ENCODE results near the gene MKNK1.

Gene MKNK1

DNA sequence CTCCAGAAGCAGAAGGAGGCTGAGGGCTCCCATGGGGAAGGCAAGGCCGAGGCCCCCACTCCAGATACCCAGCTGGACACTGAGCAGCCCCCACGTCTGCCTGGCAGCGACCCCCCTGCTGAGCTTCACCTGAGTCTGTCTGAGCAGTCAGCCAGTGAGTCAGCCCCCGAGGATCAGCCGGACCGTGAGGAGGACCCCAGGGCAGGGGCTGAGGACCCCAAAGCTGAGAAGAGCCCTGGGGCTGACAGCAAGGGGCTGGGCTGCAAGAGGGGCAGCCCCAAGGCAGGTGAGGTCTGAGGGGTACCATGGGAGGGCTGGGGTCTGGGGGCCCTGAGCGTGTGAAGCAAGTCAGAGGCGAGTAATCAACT, 93.1 kb downstream of the MKNK1 start:
- H3K4me3 ChIP-seq (ENCODE audit: low read depth, low read length), result no peak overlapping the region
- TF ChIP-seq, protein P1, sequence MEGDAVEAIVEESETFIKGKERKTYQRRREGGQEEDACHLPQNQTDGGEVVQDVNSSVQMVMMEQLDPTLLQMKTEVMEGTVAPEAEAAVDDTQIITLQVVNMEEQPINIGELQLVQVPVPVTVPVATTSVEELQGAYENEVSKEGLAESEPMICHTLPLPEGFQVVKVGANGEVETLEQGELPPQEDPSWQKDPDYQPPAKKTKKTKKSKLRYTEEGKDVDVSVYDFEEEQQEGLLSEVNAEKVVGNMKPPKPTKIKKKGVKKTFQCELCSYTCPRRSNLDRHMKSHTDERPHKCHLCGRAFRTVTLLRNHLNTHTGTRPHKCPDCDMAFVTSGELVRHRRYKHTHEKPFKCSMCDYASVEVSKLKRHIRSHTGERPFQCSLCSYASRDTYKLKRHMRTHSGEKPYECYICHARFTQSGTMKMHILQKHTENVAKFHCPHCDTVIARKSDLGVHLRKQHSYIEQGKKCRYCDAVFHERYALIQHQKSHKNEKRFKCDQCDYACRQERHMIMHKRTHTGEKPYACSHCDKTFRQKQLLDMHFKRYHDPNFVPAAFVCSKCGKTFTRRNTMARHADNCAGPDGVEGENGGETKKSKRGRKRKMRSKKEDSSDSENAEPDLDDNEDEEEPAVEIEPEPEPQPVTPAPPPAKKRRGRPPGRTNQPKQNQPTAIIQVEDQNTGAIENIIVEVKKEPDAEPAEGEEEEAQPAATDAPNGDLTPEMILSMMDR (conservative IDR thresholded peaks at IDR 0.05; ENCODE audit: low read depth, low read length), result no peak
- no peak for DNase-seq (ENCODE audit: low read depth)

DNA sequence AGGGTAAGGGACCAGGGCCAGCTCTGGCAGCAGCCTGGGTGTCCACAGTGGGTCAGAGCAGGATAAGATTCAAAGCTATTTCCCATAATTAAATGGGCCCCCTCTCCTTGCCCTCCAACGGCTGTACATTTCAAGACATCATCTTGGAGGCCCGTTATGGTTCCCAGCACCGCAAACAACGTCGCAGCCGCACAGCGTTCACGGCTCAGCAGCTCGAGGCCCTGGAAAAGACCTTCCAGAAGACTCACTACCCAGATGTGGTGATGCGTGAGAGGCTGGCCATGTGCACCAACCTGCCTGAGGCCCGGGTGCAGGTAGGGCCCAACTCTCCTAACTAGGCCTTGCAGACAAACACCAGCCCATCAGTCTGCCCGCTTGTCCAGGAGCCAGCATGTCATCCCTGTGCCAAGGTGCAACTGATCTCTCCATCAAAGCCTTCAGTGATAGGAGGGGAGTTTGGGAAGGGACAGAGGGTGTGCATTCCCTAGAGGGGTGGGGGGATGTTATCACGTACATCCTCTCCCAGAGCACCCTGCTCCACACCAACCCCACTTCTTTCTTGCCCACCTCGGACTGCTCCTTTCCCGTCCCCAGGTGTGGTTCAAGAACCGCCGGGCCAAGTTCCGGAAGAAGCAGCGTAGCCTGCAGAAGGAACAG, 93.6 kb downstream of the MKNK1 start:
- TF ChIP-seq, protein P1 (conservative IDR thresholded peaks at IDR 0.05; ENCODE audit: low read depth, low read length), result no peak
- DNase-seq (ENCODE audit: low read depth), result no peak
- no peak overlapping the region for H3K4me3 ChIP-seq (ENCODE audit: low read depth, low read length)

DNA sequence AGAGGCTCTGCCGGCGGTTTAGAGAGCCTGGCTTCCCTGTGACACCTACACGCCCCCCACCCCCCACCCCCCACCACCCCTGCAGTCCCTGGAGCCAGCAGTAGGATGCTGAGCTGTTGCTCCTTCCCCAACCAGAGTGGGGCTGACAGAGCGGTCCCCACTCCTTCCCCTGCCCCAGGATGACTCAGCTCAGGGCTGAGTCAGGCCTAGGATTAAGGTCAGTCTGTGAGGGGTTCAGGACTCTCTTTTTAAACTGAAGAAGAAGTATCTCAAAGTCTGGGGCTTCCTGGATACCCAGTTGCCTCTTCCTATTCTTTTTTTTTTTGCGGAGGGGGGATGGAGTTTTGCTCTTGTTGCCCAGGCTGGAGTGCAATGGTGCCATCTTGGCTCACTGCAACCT, 95.3 kb downstream of the MKNK1 start:
- TF ChIP-seq, protein P1 (conservative IDR thresholded peaks at IDR 0.05; ENCODE audit: low read depth, low read length), result no peak
- DNase-seq (ENCODE audit: low read depth), result no peak
- no peak overlapping the region for H3K4me3 ChIP-seq (ENCODE audit: low read depth, low read length)
